ENCODE measurements around the gene IGF2BP3.

Gene IGF2BP3

GRCh38 chr7:23380556-23380955 lies 89.7 kb downstream of the IGF2BP3 start:
- DNase-seq: no peak

GRCh38 chr7:23378996-23379395 lies 91.3 kb downstream of the IGF2BP3 start:
- DNase-seq: no peak

GRCh38 chr7:23377134-23377533 lies 93.2 kb downstream of the IGF2BP3 start:
- no peak for DNase-seq

- no peak for DNase-seq
These were observed 96.9 kb downstream of the IGF2BP3 start for GRCh38 chr7:23373151-23374004.

GRCh38 chr7:23372611-23373010 lies 97.7 kb downstream of the IGF2BP3 start:
- no peak for DNase-seq

- DNase-seq: no peak
These were observed 98.6 kb downstream of the IGF2BP3 start for GRCh38 chr7:23371654-23372053.

- DNase-seq: no peak
These were observed 100.4 kb downstream of the IGF2BP3 start for GRCh38 chr7:23369695-23370404.

- no peak for DNase-seq
These were observed 101.2 kb downstream of the IGF2BP3 start for GRCh38 chr7:23369100-23369499.

GRCh38 chr7:23358152-23358674 lies 112.1 kb downstream of the IGF2BP3 start:
- DNase-seq: no peak

- no peak for DNase-seq
These were observed 112.8 kb downstream of the IGF2BP3 start for GRCh38 chr7:23357190-23358093.

- DNase-seq: no peak
These were observed 113.6 kb downstream of the IGF2BP3 start for GRCh38 chr7:23356726-23357125.

- no peak for DNase-seq
These were observed 114.1 kb downstream of the IGF2BP3 start for GRCh38 chr7:23356168-23356567.

- no peak for DNase-seq
These were observed 117.1 kb downstream of the IGF2BP3 start for GRCh38 chr7:23353172-23353571.

- no peak for DNase-seq
These were observed 119.8 kb downstream of the IGF2BP3 start for GRCh38 chr7:23350466-23350865.

- DNase-seq: no peak
These were observed 120.7 kb downstream of the IGF2BP3 start for GRCh38 chr7:23349484-23350157.

GRCh38 chr7:23347682-23348180 lies 122.6 kb downstream of the IGF2BP3 start:
- DNase-seq: no peak

GRCh38 chr7:23347033-23347681 lies 123.1 kb downstream of the IGF2BP3 start:
- DNase-seq: no peak

GRCh38 chr7:23346316-23346715 lies 124.0 kb downstream of the IGF2BP3 start:
- no peak for DNase-seq

- DNase-seq: no peak
These were observed 124.7 kb downstream of the IGF2BP3 start for GRCh38 chr7:23345601-23346000.

- DNase-seq: no peak
These were observed 126.3 kb downstream of the IGF2BP3 start for GRCh38 chr7:23343806-23344475.
